Measurements from ENCODE around the gene GLO1. TPM values are rescaled to one million over a fixed set of nuclear protein-coding genes. Genes with fewer than 3 reads are reported as not detected.
"Not testable (repeated sequence)": the region's sequence is repeated elsewhere in the genome, so short reads cannot be mapped to it uniquely, and the experiment has no call there.

The GLO1 gene
- total RNA-seq, 1 donor from 2014 or later = 92.9 TPM

DNA sequence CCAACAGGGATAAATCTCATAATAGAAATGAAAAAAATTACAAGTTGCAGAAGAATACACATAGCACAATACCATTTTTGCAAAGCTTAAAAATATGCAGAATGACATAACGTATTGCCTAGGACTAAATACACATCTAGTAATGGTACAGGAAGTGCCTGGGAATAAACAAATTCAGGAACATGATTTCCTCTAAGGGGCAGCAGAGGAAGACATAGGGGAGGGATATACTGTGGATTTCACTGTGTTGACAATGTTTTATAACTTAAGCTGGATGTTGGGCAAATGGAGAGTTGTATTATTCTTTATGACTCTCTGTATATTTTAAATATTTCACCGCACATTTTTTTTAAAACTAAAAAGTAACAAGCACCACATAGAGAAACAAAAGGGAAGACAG lies 5.6 kb upstream of the GLO1 start:
- DNase-seq (ENCODE audit: low spot score in 2 of 2) (no peak), FAIRE-seq (no peak)

GRCh38 chr6:38705924-38706323 lies 3.0 kb upstream of the GLO1 start:
- DNase-seq (ENCODE audit: low spot score in 2 of 2) (no peak), FAIRE-seq (no peak)

DNA sequence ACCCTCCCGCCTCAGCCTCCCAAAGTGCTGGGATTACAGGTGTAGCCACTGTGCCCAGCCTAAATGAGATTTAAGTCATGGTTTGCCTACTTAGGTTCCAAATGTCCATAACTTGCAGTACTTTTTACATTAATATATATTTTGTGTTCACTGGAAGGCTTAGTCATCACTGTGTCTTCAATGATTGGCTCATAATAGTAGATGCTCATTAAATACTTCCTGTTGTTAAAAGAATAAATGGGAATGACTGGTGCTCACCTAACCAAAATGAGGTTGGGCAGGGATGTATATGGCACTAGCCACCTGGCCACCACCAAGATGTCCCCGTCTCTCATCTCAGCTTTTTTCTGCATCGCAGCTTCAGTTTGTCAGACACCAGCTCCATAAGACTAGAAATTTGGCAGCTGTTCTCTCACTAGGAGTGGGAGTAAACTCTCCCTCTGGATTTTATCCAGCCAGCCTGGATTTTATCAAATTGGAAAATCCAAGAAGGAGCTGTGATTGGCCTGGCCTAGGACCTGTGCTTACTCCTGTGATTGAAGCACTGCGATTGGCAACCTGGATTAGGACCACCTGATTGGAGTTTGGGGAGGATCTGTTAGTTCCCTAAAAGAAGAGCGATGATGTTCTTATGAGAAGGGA lies 1.1 kb upstream of the GLO1 start:
- DNase-seq (ENCODE audit: low spot score in 2 of 2) (no peak), FAIRE-seq (no peak)

DNA sequence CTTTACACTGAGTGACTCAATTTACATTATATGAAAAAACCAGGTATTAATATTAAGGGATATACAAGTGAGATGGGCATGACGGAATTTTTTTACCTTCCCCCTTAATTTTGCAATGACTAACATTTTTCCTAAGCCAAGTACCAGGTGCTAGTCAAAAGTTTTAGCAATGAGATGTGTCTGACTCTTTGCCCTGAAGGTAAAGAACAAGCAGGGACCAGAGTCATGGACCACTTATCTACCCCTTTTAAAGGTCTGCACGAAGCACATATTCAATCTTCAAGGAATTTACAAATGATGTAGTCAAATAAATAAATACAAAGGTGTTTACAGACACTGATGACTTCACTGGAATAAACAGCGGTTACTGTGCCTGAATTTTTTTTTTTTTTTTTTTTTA lies 1.4 kb downstream of the GLO1 start:
- DNase-seq (ENCODE audit: low spot score in 2 of 2) = no peak
- FAIRE-seq = no peak

DNA sequence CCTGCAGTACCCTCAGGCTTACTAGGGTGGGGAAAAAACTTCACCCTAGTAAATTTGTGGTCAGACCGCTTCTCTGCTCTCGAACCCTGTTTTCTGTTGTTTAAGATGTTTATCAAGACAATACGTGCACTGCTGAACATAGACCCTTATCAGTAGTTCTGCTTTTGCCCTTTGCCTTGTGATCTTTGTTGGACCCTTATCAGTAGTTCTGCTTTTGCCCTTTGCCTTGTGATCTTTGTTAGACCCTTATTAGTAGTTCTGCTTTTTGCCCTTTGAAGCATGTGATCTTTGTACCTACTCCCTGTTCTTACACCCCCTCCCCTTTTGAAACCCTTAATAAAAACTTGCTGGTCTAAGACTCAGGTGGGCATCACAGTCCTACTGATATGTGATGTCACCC lies 3.2 kb downstream of the GLO1 start:
- FAIRE-seq; DNase-seq (ENCODE audit: low spot score in 2 of 2): not testable (repeated sequence)

DNA sequence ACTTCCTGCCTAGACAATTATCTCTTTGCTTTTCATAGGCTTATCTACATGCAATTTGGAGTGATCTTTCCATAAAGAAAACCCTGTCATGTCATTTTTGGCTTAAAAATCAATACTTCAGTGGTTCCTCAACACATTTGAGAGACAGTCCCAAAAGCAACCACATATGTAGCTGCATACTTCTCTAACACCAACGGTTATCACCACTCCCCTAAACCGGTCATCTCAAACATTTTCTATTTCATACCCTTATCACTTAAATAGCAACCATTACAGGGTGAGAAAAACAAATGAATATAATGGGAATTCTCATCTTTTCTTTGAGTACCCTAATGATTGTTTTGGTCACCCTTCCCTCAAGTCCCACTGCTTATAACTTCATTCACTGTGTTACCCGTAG lies 5.1 kb downstream of the GLO1 start:
- DNase-seq (ENCODE audit: low spot score in 2 of 2) = no peak

DNA sequence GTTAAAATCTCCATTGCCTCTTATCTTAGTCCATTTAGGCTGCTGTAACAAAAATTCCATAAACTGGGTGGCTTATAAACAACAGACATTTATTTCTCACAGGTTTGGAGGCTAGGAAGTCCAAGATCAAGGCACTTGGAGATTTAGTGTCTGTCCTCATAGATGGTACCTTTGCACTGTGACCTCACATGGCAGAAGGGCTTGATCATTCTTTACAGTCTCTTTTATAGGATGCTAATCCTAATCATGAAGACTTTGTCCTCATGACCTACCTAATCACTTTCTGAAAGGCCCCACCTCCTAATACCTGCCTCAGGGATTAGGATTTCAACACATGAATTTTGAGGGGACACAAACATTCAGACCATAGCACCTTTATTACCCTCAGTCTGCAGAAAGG lies 6.6 kb downstream of the GLO1 start:
- FAIRE-seq (no peak), DNase-seq (ENCODE audit: low spot score in 2 of 2) (no peak)

More for the DNA sequence above, 5.1 kb downstream of the GLO1 start:
- no peak for FAIRE-seq

GRCh38 chr6:38695933-38696332 lies 7.0 kb downstream of the GLO1 start:
- no peak for FAIRE-seq
- DNase-seq (ENCODE audit: low spot score in 2 of 2) = no peak

DNA sequence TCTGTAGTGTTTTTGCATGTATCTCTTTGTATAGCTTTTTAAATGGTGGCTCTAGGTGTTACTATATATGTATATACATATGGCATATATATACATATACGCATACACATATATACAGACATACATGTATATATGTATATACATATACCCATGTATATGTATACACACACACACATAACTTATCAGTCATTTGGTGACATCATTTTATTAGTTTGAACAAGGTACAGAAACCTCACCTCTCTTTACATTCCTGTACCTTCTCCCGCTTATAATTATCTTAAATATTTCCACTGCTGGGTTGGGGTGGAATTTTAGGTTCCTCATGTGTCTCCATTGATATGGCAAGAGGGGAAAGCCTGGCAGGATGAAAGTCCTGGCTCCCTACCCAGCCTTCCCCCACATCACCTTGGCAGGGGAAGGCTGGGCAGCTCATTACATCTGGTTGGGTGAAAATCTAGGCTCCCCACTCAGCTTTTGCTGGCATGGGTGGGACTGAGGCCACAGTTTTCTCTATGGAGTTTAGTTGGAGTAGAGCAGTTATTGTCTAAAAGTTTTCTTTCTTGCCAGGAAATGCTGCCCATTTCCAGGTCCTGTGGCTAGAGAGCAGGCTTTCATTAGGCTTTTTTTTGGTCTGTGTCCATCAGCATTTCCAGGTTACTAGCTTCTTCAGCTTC lies 7.6 kb downstream of the GLO1 start:
- FAIRE-seq (no peak), DNase-seq (ENCODE audit: low spot score in 2 of 2) (no peak)

GRCh38 chr6:38688579-38689087 lies 14.3 kb downstream of the GLO1 start:
- FAIRE-seq (no peak), DNase-seq (ENCODE audit: low spot score in 2 of 2) (no peak)

- FAIRE-seq (no peak), DNase-seq (ENCODE audit: low spot score in 2 of 2) (no peak)
Measured at GRCh38 chr6:38687549-38687948, 15.4 kb downstream of the GLO1 start.

GRCh38 chr6:38687043-38687353 lies 15.9 kb downstream of the GLO1 start:
- DNase-seq (ENCODE audit: low spot score in 2 of 2) (no peak), FAIRE-seq (no peak)

DNA sequence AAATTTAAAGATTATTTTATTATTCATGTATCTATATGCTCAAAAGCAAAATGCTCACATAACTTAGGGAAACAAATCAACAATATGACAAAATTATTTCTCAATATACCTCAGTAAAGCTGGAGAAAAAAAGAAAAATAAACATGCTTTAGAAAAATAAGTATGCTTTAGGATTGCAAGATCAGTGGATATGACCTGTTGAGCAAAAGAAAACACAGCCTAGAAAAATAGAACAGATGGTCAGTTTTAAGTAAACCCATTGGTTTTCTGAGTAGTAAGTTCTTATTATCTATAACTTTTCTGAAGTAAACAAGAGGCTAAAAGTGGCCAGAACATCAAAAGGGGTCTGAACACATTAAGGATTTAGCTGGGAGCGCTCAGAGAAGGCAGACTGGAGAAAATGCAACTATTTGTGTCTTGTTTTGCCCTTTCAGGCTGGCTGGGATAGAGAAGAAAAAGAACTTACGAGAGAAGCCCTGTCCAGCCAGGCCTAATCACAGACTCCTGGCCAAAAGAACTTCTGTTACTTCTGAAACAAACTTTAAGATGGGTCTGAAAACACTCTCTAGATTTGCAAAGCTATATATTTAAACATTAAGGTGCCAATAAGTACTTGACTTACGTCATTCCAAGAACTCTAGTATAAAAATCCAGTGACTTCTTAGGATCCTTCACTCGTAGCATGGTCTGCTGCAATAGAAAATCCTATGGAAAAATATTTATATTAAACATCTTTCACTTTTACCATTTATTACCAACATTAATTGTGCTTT lies 16.5 kb downstream of the GLO1 start:
- FAIRE-seq = peak; percentile 19
- no peak for DNase-seq (ENCODE audit: low spot score in 2 of 2)

DNA sequence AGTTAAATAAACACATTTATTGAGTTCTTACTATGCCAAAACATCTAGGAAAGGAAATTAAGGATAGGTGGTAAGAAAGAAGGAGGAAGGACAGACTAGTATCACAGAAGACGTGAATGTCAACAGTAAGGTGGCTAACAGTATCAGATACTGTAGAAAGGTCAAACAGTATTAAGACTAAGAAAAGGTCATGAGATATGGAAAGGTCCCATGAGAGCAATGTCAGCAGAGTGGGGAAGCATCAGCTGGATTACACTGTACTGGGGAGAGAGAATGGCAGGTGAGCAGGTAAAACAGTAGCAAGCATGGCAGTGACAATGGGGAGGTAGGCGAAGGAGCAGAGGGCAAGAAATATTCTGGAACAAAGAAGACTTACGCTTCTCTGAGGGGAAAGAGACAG lies 18.0 kb downstream of the GLO1 start:
- DNase-seq (ENCODE audit: low spot score in 2 of 2) = no peak
- no peak for FAIRE-seq

GRCh38 chr6:38684237-38684636 lies 18.7 kb downstream of the GLO1 start:
- FAIRE-seq = no peak
- DNase-seq (ENCODE audit: low spot score in 2 of 2) = no peak

- DNase-seq (ENCODE audit: low spot score in 2 of 2) (no peak), FAIRE-seq (no peak)
Measured at GRCh38 chr6:38681850-38682249, 21.1 kb downstream of the GLO1 start.

GRCh38 chr6:38679668-38680067 lies 23.3 kb downstream of the GLO1 start:
- FAIRE-seq (no peak), DNase-seq (ENCODE audit: low spot score in 2 of 2) (no peak)

GRCh38 chr6:38678178-38678760 lies 24.7 kb downstream of the GLO1 start:
- no peak for DNase-seq (ENCODE audit: low spot score in 2 of 2)

GRCh38 chr6:38676974-38677544 lies 25.9 kb downstream of the GLO1 start:
- DNase-seq (ENCODE audit: low spot score in 2 of 2) (no peak), FAIRE-seq (no peak)

More at GRCh38 chr6:38678178-38678760, 24.7 kb downstream of the GLO1 start:
- FAIRE-seq = no peak

DNA sequence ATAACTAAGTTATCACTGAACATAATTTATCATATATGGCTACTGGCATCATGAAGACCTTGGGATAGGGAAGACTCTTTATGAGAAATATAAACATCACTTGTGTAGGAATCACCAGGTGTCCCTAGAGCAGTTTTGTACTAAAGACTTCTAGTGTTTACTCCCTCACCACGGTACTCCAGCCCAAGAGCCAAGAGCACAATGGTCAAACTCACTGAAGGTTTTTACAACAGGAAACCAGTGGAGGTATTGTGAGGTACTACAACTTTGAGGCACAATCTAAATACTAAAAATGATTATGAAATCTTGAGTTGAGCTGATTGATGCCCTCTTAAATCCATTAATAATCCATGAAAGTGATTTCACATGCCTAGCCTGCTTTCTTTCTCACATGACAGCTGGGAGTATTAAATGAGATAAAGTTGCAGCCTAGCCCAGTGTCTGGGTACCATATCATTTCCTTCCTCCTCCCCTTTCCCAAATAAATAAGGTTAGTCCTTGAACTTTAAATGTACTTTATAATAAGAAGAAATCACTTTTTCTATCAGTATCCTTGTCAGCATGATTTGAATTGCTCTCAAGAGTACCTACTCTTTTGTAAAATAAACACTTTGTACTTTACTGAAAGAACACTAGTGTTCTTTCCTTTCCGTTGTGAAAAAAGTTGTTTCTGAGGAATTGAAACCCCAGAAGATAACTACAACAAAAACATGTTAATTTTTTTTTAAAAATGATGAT lies 26.5 kb downstream of the GLO1 start:
- FAIRE-seq = no peak
- DNase-seq (ENCODE audit: low spot score in 2 of 2) = no peak

Data from frontal cortex (tissue), 4 donors.